ENCODE results near the gene RNPEP.

The RNPEP gene

DNA sequence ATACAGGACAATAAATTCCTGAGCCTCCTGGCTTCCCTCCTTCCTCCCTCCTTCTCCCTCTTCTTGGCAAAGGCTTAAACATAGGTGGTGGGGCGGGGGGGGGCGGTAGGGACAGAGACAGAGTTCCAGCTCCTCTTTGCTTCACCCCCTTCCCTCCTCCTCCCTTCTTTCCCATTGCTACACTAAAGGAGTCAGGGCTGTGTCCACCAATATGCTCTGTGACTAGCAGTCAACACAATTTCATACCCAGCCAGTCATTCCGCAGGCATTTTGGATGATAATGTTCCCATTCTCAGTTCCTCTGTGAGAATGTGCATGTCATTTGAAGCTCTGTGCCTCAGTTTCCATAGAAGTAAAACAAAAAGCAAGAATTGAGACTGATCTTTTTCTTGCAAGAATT is 37.8 kb upstream of the RNPEP start:
- no peaks in the 10 kb centered on the region for H3K9me2 ChIP-seq (ENCODE audit: low read depth, low read length)
- H3K4me3 ChIP-seq (ENCODE audit: low read depth, low read length, poor library complexity, severe bottlenecking): no peak overlapping the region
- no peak for TF ChIP-seq EZH2 (IDR thresholded peaks at IDR 0.05; ENCODE audit: borderline replicate concordance, low read length)
- TF ChIP-seq CTCF (IDR thresholded peaks at IDR 0.05; ENCODE audit: low read length): no peak
- H3K27me3 ChIP-seq (ENCODE audit: insufficient read depth, low read length): no peaks in the 10 kb centered on the region
- H3K4me2 ChIP-seq (ENCODE audit: low read length): no peak overlapping the region
- H2AFZ ChIP-seq (ENCODE audit: low read length): no peak overlapping the region
- no peaks in the 10 kb centered on the region for H3K36me3 ChIP-seq (ENCODE audit: insufficient read depth, low read length)
- H3K79me2 ChIP-seq (ENCODE audit: insufficient read depth, low read length): no peaks in the 10 kb centered on the region
- H3K4me1 ChIP-seq (ENCODE audit: insufficient read depth, low read length, severe bottlenecking): no peaks in the 10 kb centered on the region
- H3F3A ChIP-seq (ENCODE audit: insufficient read depth, low read length): no peaks in the 10 kb centered on the region
- no peak overlapping the region for H3K27ac ChIP-seq (ENCODE audit: low read depth, low read length, poor library complexity, severe bottlenecking)
- H4K20me1 ChIP-seq (ENCODE audit: insufficient read depth, low read length): no peaks in the 10 kb centered on the region
- H3K9me3 ChIP-seq (ENCODE audit: low read length): no peaks in the 10 kb centered on the region
- H3K9ac ChIP-seq (ENCODE audit: low read length): no peak overlapping the region

- Histone ChIP-seq H3K36me3 (ENCODE audit: insufficient read depth, low read length) (no peaks in the 10 kb centered on the region), H3K27ac (ENCODE audit: low read depth, low read length, poor library complexity, severe bottlenecking) (no peak overlapping the region), H3K9me3 (ENCODE audit: low read length) (no peaks in the 10 kb centered on the region), H3K27me3 (ENCODE audit: insufficient read depth, low read length) (0 out of 2 replicates have a peak, but pooled peaks cover 1% of the 10 kb centered on the region), H4K20me1 (ENCODE audit: insufficient read depth, low read length) (no peaks in the 10 kb centered on the region), H3K79me2 (ENCODE audit: insufficient read depth, low read length) (no peaks in the 10 kb centered on the region), H3K4me2 (ENCODE audit: low read length) (no peak overlapping the region), H2AFZ (ENCODE audit: low read length) (no peak overlapping the region), H3K9ac (ENCODE audit: low read length) (no peak overlapping the region), H3K4me3 (ENCODE audit: low read depth, low read length, poor library complexity, severe bottlenecking) (no peak overlapping the region), H3K4me1 (ENCODE audit: insufficient read depth, low read length, severe bottlenecking) (no peaks in the 10 kb centered on the region), H3K9me2 (ENCODE audit: low read depth, low read length) (no peaks in the 10 kb centered on the region), H3F3A (ENCODE audit: insufficient read depth, low read length) (no peaks in the 10 kb centered on the region)
- 0 out of 2 replicates have a peak, but pooled peaks have one; percentile 14 for TF ChIP-seq CTCF (IDR thresholded peaks at IDR 0.05; ENCODE audit: low read length)
- TF ChIP-seq EZH2 (IDR thresholded peaks at IDR 0.05; ENCODE audit: borderline replicate concordance, low read length): no peak
Observed at GRCh38 chr1:201945157-201945556, 37.3 kb upstream of the RNPEP start.

GRCh38 chr1:201945863-201946223 is 36.6 kb upstream of the RNPEP start:
- H3K9ac ChIP-seq (ENCODE audit: low read length): no peak overlapping the region
- H2AFZ ChIP-seq (ENCODE audit: low read length): no peak overlapping the region
- H3K4me3 ChIP-seq (ENCODE audit: low read depth, low read length, poor library complexity, severe bottlenecking): no peak overlapping the region
- H3K9me2 ChIP-seq (ENCODE audit: low read depth, low read length): no peaks in the 10 kb centered on the region
- no peaks in the 10 kb centered on the region for H3F3A ChIP-seq (ENCODE audit: insufficient read depth, low read length)
- no peak overlapping the region for H3K27ac ChIP-seq (ENCODE audit: low read depth, low read length, poor library complexity, severe bottlenecking)
- no peak for TF ChIP-seq EZH2 (IDR thresholded peaks at IDR 0.05; ENCODE audit: borderline replicate concordance, low read length)
- TF ChIP-seq CTCF (IDR thresholded peaks at IDR 0.05; ENCODE audit: low read length): no peak
- H3K36me3 ChIP-seq (ENCODE audit: insufficient read depth, low read length): no peaks in the 10 kb centered on the region
- H3K4me1 ChIP-seq (ENCODE audit: insufficient read depth, low read length, severe bottlenecking): no peaks in the 10 kb centered on the region
- no peaks in the 10 kb centered on the region for H3K9me3 ChIP-seq (ENCODE audit: low read length)
- no peaks in the 10 kb centered on the region for H3K79me2 ChIP-seq (ENCODE audit: insufficient read depth, low read length)
- no peaks in the 10 kb centered on the region for H4K20me1 ChIP-seq (ENCODE audit: insufficient read depth, low read length)
- 0 out of 2 replicates have a peak, but pooled peaks cover 3% of the 10 kb centered on the region for H3K27me3 ChIP-seq (ENCODE audit: insufficient read depth, low read length)
- H3K4me2 ChIP-seq (ENCODE audit: low read length): no peak overlapping the region
